Activated CD4-positive, alpha-beta T cell treated with anti-CD3 and anti-CD28 coated beads, Interleukin-2, Interleukin-4, amounts not matched to agents 100 ng/mL and 50 ng/mL, durations not matched to agents 16 hours and 8 hours (primary cell): ENCODE results near the gene ST6GALNAC5.
"Not testable (repeated sequence)": the region's sequence is repeated elsewhere in the genome, so short reads cannot be mapped to it uniquely, and the experiment has no call there.

ENCODE experiments used
- DNase-seq: peaks from one replicate; pipeline ENCODE4 v3.0.0-alpha.2; 2020; ENCODE audit warnings: low spot score

The ST6GALNAC5 gene

DNA sequence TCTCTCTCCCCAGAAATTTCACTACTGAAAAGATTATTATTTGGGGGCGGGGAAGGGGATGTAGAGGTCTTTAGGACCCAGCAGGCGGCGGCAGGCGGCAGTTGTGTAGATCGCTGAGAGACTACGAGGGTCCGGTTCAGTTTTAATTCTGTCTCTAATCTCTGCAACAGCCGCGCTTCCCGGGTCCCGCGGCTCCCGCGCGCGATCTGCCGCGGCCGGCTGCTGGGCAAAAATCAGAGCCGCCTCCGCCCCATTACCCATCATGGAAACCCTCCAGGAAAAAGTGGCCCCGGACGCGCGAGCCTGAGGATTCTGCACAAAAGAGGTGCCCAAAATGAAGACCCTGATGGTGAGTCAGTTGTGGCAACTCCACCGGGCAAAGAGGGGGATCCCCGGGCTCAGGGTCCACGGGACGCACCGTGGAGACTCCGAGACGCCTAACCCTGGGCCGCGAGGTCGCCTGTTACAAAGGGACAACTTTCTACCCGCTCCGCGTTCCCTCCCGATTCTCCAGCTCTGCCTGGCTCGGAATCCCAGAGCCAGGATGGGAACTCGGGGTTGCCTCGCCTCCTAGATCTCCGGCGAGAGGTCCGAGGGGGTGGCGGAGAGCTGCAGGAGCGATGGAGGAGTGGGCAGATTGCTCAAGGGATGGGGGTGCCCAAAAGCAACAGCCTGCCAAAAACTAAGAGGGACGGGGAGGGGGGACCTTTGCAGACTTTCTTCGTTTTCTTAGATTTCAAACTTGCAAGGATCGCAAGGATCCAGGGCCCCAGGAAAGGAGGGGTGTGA is at the start of gene ST6GALNAC5:
ST6GALNAC5 (plus strand) TSS at position 139 of the 789 bp plus-strand sequence.
- DNase-seq, result no peak

DNA sequence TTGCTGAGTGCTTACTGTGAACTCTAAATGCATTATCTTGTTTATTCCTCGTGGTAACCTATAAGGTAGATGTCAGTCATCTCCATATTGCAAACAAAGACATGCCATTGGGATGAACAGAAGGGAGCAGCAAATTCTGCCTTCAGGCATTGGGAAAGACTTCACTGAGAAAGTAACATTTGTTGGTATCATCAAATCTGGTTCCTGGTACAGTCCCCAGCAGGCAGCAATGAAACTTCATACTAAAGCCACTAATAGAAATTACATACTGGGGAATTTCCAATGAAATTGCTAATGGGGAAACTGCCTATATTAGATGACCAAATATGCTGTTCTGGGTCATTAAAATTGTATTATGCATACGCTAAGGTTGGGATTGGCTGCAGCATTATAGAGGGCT is 47.3 kb upstream of the ST6GALNAC5 start:
- DNase-seq, result no peak

DNA sequence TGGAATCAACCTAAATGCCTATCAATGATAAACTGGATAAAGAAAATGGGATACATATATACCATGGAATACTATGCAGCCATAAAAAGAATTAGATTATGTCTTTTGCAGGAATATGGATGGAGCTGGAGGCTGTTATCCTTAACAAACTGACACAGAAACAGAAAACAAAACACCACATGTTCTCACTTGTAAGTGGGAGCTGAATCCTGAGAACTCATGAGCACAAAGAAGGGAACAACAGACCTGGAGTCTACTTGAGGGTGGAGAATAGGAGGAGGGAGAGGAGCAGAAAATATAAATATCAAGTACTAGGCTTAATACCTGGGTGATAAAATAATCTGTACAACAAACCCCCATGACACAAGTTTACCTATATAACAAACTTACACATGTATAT is 44.3 kb upstream of the ST6GALNAC5 start:
- DNase-seq, result not testable (repeated sequence)

DNA sequence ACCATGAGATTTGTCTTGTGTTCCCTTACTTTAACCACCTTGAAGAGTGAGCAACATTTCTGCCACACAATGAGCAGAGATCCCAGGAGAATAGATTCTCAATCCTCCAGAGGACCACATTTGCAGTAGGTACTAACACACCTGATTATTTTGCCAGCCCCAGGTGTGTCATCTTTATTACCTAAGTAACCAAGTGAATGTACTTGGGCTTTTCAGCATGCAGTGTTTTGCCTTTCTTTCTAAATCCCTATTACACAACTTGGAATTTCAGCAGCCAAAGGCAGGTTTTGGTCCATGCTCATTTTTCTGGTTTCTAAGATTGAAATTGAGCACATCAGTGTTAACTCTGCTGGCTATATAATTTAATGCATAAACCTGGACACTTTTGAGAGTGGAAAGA is 43.2 kb upstream of the ST6GALNAC5 start:
- no peak for DNase-seq

DNA sequence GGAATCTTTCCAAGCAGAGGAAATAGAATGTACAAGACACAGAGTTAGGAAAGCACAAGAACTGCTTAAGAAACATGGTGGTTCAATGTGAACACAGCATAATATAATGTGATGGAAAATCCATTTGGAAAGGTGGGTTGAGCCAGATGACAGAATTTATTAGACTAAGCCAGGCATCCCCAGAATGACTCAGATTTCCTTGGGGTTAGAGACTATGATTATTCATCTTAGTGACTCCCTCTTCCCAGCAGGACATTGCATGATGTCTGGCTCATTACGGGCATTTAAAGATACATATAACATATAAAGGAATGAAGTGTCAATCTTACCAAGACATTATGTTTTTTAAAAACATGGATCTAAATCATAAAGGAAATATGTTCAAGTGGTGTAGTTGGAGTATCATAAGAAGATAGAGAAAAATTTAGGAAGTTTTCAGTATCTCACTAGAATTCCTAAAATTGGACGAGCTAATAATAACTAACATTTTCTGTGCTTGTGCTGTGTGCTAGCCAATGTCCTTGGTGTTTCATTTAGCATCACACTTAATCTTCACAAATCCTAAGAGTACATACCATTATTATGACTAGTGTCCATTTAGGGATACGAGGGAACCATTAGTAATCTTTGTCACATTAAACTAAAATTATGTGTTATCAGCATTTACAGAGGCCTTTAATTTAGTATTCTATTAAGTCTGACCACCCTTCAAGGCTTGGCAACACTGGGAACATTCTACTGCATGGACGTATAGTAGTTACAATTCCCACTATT is 41.0 kb upstream of the ST6GALNAC5 start:
- DNase-seq, result no peak

DNA sequence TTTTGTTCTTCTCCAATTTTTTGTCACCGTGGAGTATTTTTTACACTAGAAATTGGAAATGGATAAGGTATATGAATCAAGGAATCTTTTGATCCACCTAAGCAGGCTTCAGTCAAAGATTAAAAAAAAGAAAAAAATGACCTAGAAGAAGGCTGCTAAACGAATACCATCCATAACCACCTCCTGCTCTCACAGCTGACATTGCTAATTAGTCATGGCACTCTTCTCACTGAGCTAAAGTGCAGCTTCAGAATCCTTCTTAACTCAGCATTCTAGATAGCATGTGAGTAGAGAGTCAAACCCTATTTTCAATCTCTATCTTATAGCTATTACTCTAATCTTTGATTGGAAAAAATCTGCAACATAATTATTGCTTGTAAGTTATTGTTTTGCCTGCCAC is 40.2 kb upstream of the ST6GALNAC5 start:
- DNase-seq, result no peak

DNA sequence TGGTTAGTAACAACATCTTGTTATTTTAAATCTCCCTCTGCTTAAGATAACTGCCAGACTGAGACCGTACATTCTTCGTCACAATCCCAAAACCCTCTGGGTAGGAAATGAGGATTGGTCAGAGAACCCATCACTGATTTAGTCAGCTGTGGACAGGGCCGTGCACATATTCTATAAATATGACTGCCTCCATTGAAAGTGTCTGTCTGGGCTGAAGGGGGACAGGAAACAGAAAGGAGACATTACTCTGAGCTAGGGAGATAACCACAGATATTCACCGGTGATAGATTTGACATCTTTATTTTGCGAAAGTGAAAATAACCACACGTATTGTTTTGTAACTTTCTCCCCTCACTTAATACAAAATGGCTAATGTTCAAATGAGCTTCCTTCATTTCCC is 36.9 kb upstream of the ST6GALNAC5 start:
- DNase-seq, result no peak

DNA sequence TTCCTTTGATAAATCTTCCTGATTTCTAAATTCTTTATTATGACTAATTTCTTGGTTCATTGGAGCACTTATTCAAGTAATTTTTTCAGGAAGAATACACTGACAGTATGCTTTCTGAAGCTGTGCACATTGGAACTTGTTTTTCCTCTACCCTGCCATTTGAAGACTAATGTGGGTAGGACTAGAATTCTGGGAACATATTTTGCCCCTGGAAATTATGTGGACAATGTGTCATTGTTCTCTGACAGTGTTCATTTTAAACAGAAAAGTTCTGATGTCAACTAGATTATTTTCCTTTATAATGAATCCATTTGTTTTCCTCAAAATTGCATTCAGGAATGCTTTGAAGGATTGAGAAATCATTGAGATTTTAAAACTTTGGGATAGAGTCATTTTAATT is 34.8 kb upstream of the ST6GALNAC5 start:
- no peak for DNase-seq

DNA sequence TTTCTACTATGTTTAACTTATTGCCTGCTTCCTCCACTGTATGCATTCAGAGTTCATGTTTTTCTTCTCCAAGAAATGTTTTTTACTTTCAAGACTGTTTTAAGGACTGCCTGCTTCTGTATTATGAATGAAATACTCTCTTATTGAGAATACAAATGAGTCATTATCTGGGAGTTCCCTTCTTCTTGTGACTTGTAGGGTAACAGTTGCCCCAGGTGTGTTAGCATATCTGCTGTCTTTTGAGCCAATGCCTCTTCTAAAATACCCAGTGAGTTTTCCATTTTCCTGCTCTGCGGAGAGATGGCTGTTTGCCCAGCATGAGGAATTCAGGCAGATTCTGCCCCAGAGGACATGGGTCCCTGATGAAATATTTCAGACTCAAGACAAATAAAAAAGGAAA is 34.1 kb upstream of the ST6GALNAC5 start:
- DNase-seq, result no peak

DNA sequence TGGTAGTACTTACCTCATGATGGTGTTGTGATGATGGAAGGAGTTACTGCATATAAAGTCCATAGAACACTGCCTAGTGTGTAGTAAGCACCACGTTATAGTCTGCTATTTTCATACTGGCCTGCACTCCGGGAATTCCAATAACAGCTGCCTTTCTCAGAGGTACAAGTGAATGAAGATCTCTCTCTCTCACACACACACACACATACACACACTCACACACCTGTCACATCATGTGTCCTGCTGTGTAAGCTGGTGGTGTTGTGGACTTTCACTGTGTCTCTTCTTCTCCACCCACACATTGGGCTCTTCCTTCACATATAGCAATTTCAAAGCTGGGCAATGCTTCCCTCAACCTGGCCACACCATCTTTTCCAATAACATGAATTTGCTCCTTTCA is 33.4 kb upstream of the ST6GALNAC5 start:
- DNase-seq, result no peak

DNA sequence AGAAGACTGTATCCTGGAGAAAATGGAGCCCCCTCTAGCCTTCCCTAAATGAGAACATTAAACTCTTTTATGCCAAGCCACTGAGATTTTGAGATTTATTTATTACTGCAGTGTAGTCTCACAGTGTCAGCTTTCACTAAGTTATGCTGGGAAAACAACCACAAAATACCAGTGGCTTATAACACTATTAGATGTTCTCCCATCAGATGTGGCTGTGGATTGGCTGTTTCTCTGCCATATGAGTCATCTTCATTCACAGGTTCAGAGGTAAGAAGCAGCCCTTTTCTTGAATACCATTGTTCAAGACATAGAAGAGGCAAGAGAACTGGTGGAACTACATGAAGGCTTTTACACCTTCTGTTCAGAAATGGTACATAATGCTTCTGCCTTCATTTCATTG is 32.1 kb upstream of the ST6GALNAC5 start:
- no peak for DNase-seq

DNA sequence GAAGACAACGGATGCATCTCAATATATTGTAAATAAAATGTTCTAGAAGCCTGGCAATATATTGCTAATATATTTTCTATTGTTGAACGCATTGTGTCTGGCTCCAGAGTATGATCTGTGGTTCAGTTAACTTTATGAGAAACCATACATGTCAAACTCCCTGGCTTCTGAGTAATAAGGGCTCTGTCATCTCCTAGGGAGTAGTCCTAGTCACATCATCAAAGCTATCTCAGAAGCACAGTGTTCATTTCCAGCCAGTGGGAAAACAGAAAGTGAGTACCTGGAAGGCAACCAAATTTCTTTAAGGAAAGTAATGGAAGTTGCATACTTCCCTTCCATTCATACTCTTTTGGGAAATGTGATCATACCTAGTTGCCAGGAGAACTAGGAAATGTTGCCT is 27.0 kb upstream of the ST6GALNAC5 start:
- DNase-seq, result no peak

DNA sequence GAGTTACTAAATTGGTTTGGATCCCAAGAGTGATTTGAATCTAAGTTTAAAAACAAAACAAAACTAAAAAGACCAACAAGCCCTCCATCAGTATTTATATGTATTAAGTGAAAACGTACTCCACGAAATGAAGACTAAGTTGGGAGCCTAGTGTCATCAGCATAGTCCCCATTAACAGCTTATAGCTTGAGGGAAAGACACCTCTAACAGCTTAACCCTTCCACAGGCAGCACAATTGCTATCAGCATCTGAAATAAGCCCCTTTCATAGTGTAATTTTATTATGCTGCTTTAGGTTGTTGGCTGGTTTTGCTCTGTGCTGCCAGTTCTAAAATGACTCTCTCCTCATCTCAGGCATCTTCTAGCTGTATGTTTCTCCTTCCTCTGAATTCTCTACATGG is 25.8 kb upstream of the ST6GALNAC5 start:
- no peak for DNase-seq

DNA sequence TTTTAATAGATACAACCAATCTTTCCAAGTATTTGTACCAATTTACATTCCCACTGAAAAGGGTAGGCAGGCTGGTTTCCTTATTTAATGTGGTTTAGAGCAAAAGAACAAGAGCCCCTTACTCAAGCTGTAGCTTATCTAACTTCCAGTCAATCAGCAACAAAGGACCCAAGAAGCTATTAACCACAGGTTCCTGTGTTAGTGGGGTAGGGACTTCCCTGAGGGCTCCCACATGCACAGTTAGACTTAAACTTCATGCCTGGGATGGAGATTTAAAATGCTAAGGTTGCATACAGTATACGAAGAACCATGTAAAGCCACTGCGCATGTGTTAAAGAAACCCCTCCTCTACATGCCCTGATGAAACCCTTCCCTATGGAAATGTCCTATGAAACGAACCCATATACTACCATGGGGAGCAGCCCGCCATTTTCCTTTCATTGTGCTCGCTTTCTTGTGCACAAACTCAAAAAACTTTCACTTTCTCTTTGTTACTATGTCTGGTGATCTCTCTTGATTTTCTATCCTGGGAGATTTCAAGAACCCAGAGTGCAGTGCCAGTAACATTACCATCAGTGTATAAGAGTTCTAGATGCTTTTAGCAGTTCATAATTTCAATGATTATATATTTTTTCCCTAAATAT is 23.3 kb upstream of the ST6GALNAC5 start:
- DNase-seq, result no peak

DNA sequence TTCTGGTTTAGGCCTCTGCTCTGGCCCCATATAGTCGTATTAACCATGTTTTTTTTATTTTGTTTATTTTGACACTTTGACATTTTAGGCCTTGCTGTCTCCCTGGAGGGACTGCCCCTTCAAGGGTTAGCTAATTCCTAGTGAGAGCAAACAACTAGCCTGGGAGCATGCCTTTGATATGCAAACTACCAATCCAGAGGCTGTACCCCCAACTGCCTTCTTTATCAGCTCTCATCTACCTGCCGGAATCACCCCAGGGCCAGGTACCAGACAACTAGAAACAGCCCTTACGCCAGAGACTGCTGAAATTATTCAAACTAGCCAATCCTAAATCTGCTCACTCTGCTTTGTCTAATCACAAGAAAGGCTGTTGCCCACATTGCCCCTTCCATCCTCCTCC is 13.0 kb upstream of the ST6GALNAC5 start:
- no peak for DNase-seq

DNA sequence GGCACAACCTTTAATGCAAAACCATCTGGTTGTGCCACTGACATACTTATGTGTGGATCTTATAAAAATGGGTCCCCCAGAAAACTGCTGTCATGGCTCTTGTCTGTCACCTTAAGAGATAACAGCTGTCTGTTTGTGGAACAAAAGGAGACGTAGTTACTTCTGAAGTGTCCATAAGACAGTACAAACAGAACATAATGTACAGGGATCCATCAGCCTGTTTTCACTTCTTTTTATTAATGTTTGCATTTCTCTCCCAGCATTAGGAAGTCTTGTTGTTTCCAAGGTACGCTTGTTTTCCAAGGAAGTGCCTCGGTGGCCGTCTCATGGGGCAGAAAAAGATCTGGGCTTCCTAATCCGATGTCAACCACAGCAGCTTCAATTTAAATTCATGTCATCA is 11.2 kb upstream of the ST6GALNAC5 start:
- DNase-seq, result no peak

DNA sequence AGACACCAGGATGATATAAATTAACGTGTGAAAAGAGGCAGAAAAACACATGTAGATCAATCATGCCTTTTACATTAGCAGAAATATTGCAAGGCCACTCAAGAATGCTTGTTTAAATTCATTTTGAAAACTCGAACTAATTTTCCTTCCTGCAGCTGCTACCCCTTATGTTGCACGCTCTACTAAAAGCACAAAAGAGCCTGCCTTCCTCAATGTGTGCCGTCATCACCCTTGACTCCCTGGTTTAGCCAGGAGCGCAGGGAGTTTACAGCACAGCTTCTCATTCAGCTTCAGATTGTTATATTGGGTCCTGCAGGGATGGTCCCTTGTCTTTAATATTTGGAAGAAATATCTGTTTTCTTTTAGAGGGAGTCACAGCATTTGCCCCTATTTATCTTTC is 10.1 kb upstream of the ST6GALNAC5 start:
- no peak for DNase-seq

DNA sequence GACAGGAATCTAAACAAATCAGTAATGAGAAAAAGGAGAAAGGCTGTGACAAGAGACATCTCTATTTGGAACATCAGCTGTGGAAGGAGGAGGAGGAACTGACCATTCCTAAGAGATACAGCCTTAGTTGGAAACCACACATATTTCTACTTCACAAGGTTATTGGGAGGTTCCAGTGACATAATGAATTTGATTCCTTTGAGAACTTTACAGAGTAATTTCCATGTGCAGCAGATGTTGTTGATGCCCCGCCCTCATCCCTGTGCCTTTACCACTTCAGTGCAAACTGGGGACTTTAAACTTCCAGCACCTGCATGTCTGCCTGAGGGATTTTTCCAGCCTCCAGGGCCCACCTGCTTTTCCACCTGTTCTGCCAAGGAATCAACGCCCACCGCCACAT is 9.3 kb upstream of the ST6GALNAC5 start:
- no peak for DNase-seq

DNA sequence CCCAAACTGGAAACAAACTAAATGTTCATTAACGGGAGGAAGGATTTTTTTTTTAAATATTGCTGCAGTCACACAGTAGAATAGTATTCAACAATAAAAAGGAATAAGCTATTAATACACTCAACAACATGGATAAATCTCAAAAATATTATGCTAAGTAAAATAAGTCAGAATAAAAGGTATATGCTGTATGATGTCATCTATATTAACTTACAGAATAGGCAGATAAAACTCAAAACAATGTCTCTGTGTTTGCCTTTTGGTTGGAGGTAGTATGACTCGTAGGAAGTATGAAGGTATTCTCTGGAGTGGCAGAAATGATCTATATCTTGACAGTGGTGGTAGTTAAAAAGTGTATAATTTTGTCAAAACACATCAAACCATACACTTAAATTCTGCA is 6.1 kb upstream of the ST6GALNAC5 start:
- DNase-seq, result no peak

DNA sequence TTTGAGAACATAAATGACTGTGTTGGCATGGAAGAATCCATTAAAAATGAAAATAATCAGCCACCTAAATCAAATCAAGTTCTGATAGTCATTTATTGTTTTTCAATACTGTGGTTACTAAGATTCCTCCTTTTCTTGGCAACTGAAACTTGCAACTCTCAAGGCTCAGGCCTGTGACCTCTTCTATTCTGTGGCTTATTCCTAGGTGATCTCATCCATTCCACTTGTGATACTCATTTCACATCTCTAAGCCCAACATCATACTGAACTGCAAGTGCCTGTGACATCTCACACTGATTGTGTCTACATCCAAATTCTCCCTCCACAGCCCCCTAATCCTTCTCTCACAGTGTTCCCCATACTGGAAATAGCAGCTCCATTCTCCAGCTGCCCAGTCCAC is 4.8 kb upstream of the ST6GALNAC5 start:
- DNase-seq, result no peak

DNA sequence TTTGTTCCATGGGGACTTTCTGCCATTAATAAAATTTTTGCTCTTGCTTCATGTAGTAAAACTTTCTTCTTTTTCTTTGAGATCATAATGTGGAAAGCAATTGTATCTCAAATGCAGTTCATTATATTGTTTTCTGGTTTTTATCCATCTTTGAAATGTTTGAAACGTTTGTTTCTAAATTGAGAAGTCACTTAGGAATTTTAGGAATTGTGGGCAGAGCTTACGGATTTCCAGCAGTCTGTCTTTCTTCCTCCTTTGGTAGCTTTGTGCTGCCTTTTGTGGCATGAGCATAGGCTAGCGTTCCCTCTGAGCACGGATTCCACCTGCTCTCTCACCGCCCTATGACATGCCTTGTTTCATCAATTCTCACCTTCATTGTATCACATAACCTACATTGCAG is 2.9 kb upstream of the ST6GALNAC5 start:
- DNase-seq, result no peak

DNA sequence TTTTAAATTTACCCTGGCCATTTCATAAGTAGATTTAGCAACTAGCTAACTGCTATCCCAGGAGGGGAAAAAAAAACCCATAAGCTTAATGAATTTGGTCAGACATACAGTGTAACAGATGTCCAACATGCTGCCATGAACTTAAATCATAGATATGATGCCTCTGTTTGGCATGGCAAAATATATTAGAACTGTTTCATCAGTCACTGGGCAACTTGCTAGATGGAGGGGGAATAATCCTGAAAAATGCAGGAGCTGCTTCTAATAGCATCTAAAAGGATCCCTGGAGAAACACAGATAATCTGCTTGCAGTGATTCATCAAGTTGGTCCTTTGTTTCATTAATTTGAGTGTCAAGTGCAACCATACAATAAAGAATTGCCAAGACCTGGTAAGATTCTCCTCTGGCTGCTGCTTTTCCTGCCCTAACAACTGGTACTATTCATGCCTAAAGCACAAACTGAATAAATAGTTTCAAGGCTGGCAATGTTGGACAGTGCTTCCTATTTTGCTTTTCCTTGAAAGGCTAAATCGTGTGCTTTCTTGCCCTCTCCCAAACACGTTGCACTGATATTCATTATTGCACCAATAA is 1.5 kb upstream of the ST6GALNAC5 start:
- DNase-seq, result no peak

DNA sequence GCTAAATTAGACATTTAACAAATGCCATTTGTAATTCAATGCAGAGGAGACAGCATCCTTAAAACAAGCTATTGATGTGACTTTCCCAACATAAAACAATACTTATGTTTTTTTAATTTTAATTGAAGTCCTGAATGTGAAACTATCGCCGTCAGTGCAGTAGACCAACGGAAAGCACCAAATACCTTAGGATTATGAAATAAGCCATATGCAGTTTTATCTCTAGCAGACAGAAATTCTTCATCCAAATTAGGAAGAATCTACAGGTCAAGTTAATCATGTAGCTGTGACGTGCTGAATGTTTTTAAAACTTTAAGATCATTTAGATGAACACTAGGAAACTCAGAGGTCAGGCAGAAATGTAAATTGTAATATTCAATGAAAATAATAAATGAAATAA is 714 bp upstream of the ST6GALNAC5 start:
- DNase-seq, result no peak
